Fibroblast of pulmonary artery (primary cell): ENCODE measurements around the gene HAL.

Experiments used
- DNase-seq: peaks from one replicate; pipeline ENCODE4 v3.0.0-alpha.2; 2010; ENCODE audit warnings: low read depth
- H3K4me3 ChIP-seq: replicated peaks from 2 replicates; pipeline ENCODE4 v1.5.1; 2011; ENCODE audit warnings: low read depth, mild to moderate bottlenecking, control low read depth, low read length, moderate library complexity
- CTCF ChIP-seq: IDR thresholded peaks from 2 replicates; pipeline ENCODE4 v1.5.1; 2011; ENCODE audit warnings: mild to moderate bottlenecking, control low read depth, low read length, inconsistent platforms; ENCODE audit errors: missing control alignments

Gene HAL

DNA sequence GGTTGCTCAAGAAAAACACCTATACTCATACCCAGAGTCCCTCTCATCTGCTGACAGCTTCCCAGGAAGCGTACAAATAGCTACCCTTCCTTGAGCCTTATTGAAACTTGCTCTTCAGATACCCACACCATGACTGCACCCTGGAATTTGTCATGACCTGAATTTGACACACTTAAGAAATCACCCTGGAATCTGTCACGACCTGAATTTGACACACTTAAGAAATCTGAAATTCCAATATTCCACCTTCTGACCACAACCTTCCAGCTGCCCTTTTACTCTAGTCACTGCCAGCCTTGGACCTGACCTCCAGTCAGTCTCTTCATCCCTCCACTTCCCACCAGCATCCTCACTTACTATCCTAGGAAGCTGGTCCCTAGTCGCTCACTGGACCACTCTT is 1.1 kb upstream of the HAL start:
- TF ChIP-seq CTCF, result no peak
- no peak for DNase-seq
- H3K4me3 ChIP-seq, result no peak overlapping the region

DNA sequence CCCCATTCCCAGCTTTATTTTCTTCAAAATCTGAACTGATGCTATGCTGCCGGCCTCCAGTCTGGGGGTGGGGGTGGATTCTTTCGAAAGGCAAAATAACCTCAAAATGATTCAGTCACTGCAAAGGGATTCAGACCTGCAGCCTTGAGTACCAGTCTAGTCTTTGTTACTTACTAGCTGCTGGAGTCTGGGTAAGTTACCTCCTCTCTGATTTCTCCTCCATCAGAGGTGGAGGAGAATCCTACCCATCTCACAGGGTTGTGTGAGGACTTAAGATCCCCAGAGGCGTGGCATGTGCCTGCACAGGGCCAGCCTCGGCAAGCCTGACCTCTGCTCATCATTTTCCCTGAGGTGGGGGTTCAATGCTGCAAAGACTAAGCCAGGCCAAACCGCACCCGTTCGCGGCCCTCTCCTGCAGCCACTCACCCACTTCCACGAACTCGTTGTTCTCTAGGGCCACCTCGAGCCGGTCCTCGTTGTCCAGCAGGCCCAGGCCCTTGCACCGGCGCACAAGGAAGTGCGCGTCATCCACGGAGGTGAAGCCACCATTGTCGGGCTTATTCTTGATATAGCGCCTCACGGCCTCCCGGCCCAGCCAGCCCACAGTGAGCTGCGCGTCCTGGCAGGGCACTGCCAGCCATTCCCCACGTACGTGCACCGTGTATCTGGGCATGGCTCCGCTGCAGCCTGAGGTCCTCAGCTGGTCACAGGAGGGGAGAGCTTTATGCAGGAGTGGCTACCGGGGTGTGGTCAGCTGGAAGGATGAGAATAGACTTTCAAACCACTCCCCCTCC is 709 bp downstream of the HAL start:
- no peak for DNase-seq
- no peak for TF ChIP-seq CTCF
- no peak overlapping the region for H3K4me3 ChIP-seq

GRCh38 chr12:95994476-95994875 is 1.7 kb downstream of the HAL start:
- no peak overlapping the region for H3K4me3 ChIP-seq
- no peak for DNase-seq
- no peak for TF ChIP-seq CTCF

DNA sequence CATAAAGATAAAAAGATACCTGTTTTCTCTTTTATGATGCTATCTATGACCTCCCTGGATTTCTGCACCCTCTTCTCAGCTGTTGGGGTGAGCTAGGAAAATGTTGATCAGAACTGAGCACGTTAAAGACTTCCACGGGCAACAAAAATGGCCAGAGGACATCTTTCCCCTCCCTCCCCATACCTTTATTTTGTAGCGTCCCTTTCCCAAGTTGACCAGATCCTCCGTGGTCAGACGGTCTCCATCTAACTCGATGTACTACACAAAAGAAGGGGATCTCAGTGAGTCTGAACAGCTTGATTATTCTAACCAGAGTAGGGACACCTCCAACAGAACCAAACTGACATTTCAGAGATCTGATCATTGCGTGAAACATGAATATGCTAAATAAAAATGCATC is 2.2 kb downstream of the HAL start:
- no peak for TF ChIP-seq CTCF

GRCh38 chr12:95990136-95990535 is 6.0 kb downstream of the HAL start:
- no peak for TF ChIP-seq CTCF
- H3K4me3 ChIP-seq, result no peak overlapping the region
- no peak for DNase-seq

More for the DNA sequence above, 2.2 kb downstream of the HAL start:
- no peak overlapping the region for H3K4me3 ChIP-seq
- no peak for DNase-seq

GRCh38 chr12:95989504-95990123 is 6.5 kb downstream of the HAL start:
- DNase-seq, result no peak
- H3K4me3 ChIP-seq, result no peak overlapping the region
- TF ChIP-seq CTCF, result no peak
